SH-SY5Y (cell line): ENCODE results near the gene CAB39.

ENCODE experiments used
- GATA2 ChIP-seq: IDR thresholded peaks from 2 replicates; pipeline ENCODE4 v1.6.1; 2011; ENCODE audit warnings: mild to moderate bottlenecking, low read depth, low read length
- GATA3 ChIP-seq: IDR thresholded peaks from 2 replicates; pipeline ENCODE4 v1.6.1; 2011; ENCODE audit warnings: low read depth, mild to moderate bottlenecking, low read length, moderate library complexity

DNA sequence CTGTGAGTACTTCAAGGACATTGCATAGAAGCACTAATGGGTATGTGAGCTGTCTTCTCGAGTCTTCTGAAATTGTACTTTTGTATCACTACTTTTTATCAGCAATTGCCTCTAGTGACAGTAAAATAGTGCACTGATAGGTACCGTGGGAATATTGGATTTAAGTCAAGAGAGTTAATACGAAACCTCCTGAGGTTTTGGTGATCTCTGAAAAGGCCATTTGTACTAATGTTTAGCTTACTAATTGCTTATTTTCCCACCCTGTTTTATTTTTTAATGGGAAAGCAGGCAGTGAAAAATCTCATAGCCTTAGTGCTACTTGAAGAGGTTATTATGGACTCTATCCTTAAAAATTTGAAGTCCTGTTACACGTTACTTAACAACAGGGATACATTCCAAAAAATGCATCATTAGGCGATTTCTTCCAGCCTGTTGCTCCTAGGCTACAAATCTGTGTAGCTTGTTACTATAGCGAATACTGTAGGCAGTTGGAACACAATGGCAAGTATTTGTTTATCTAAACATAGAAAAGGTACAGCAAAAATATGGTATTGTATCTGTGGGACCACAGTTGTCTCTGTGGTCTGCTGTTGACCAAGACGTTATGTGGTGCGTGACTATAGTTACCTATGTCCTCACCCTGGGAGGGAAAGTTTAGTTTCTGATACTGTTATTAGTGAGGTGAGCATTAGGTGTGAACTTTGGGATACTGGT, 65.9 kb downstream of the CAB39 start:
- TF ChIP-seq GATA3 (no peak), GATA2 (no peak)
